ENCODE results near the gene ATMIN. TPM values are rescaled to one million over a fixed set of nuclear protein-coding genes. Genes with fewer than 3 reads are reported as not detected.

The ATMIN gene
- total RNA-seq = 26.8 and 32.1 TPM in 2 replicates

GRCh38 chr16:81035398-81035974, at the start of gene ATMIN:
TSS of gene ATMIN (plus strand) at chr16:81035842. CDS start at chr16:81035871, 29 bp downstream.

GRCh38 chr16:81006813-81007695, 28.6 kb upstream of the ATMIN start, which contains the start of the genes CENPN and CMC2:
TSS of gene CENPN (plus strand) at chr16:81007214. CDS start at chr16:81011940, 4,726 bp downstream.
TSS of gene CMC2 (minus strand) at chr16:81006885. CDS start at chr16:80997394, 9,491 bp downstream.

GRCh38 chr16:81077076-81077940, 41.7 kb downstream of the ATMIN start, which contains the start of gene C16orf46:
TSS of gene C16orf46 (minus strand) at chr16:81077238. CDS start at chr16:81063955, 13,283 bp downstream.

GRCh38 chr16:81095953-81096714, 60.5 kb downstream of the ATMIN start, which contains the start of gene GCSH:
TSS of gene GCSH (minus strand) at chr16:81096395. CDS start at chr16:81096278, 117 bp downstream.

Other genes with a start within 250 kb of the ATMIN start
- gene CDYL2, start 231.2 kb upstream of the ATMIN start, total RNA-seq = 5.8 and 6.1 TPM in 2 replicates
- gene CMC2, start 29.0 kb upstream of the ATMIN start, total RNA-seq = 75.5 and 97.8 TPM in 2 replicates
- 32.0 and 48.4 TPM in 2 replicates for gene CENPN, start 28.6 kb upstream of the ATMIN start, total RNA-seq
- 2.6 TPM in 1 of 2 replicates, not detected in the other for gene C16orf46, start 41.4 kb downstream of the ATMIN start, total RNA-seq
- 21.1 and 31.7 TPM in 2 replicates for gene GCSH, start 60.6 kb downstream of the ATMIN start, total RNA-seq
- not detected in 2 replicates for gene BCO1, start 202.8 kb downstream of the ATMIN start, total RNA-seq